Stomach (tissue), 4 donors: ENCODE results near the gene MBNL3.

Experiments
- EP300 ChIP-seq: sonication (generic); formaldehyde crosslinking; IDR thresholded peaks from one replicate; pipeline ENCODE4 v1.6.1; 2017; ENCODE audit warnings: antibody characterized with exemption
- POLR2A ChIP-seq, 4 donors: fragments of 450-650 bp; IDR thresholded peaks; one replicate each; pipeline ENCODE4 v1.6.1; 2016; ENCODE audit warnings: antibody characterized with exemption in 4 of 4, control low read depth in 2 of 4, mild to moderate bottlenecking in 1 of 4, moderate library complexity in 1 of 4
- TF ChIP-seq, protein P1 (sequence below), 7 experiments: fragments of 450-650 bp in 4 of 7; fragments of 200-600 bp in 3 of 7; sonication (generic) in 3 of 7; IDR thresholded peaks; one replicate each; pipeline ENCODE4 v1.5.1; 2016 to 2019; ENCODE audit warnings: antibody characterized with exemption in 7 of 7, control low read depth in 2 of 7, mild to moderate bottlenecking in 1 of 7

DNA sequence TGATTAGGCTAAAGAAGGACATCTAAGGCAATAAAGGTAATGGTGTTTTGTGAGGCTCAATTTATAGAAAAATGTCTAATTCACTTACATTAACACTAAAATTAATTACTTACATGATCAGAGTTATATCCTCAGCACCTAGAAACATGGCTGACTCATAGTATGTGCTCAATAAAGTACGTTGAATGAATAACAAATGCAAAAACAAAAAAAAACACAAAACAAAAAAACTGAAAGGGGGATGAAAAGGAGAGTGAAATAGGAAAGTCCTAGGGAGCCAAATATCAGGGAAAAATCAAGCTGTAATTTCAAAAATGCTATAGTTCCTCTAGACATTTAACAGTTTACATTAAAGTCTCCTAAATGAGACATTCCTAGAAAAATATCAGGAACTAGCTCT, 18.7 kb downstream of the MBNL3 start:
- TF ChIP-seq, protein P1, sequence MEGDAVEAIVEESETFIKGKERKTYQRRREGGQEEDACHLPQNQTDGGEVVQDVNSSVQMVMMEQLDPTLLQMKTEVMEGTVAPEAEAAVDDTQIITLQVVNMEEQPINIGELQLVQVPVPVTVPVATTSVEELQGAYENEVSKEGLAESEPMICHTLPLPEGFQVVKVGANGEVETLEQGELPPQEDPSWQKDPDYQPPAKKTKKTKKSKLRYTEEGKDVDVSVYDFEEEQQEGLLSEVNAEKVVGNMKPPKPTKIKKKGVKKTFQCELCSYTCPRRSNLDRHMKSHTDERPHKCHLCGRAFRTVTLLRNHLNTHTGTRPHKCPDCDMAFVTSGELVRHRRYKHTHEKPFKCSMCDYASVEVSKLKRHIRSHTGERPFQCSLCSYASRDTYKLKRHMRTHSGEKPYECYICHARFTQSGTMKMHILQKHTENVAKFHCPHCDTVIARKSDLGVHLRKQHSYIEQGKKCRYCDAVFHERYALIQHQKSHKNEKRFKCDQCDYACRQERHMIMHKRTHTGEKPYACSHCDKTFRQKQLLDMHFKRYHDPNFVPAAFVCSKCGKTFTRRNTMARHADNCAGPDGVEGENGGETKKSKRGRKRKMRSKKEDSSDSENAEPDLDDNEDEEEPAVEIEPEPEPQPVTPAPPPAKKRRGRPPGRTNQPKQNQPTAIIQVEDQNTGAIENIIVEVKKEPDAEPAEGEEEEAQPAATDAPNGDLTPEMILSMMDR (IDR thresholded peaks at IDR 0.05), result no peak
- TF ChIP-seq POLR2A (IDR thresholded peaks at IDR 0.05) (no peak), EP300 (no peak)
